ENCODE results near the gene RYR3. TPM values are rescaled to one million over a fixed set of nuclear protein-coding genes. Genes with fewer than 3 reads are reported as not detected.

Gene RYR3
- total and polyA plus RNA-seq, 2 donors (not counting 1 experiment from before 2014, with no cell fraction given): 0.17 TPM; not detected in 1

GRCh38 chr15:33278816-33279612, 31.8 kb upstream of the RYR3 start:
- TF ChIP-seq, protein P1, sequence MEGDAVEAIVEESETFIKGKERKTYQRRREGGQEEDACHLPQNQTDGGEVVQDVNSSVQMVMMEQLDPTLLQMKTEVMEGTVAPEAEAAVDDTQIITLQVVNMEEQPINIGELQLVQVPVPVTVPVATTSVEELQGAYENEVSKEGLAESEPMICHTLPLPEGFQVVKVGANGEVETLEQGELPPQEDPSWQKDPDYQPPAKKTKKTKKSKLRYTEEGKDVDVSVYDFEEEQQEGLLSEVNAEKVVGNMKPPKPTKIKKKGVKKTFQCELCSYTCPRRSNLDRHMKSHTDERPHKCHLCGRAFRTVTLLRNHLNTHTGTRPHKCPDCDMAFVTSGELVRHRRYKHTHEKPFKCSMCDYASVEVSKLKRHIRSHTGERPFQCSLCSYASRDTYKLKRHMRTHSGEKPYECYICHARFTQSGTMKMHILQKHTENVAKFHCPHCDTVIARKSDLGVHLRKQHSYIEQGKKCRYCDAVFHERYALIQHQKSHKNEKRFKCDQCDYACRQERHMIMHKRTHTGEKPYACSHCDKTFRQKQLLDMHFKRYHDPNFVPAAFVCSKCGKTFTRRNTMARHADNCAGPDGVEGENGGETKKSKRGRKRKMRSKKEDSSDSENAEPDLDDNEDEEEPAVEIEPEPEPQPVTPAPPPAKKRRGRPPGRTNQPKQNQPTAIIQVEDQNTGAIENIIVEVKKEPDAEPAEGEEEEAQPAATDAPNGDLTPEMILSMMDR (conservative IDR thresholded peaks at IDR 0.05 in 1 of 2, IDR thresholded peaks at IDR 0.05 in 1 of 2; ENCODE audit: low read depth in 1 of 2, low read length in 2 of 2): peak in 1 of 2 donors; percentile 44
- no peak for TF ChIP-seq EZH2 (IDR thresholded peaks at IDR 0.05; ENCODE audit: low read length, missing control alignments)
- DNase-seq (ENCODE audit: low read depth in 2 of 2): peak; percentile 88 to 90
- Histone ChIP-seq H3K79me2 (ENCODE audit: control insufficient read depth, insufficient read depth, low read length) (no peaks in the 10 kb centered on the region), H3K36me3 (ENCODE audit: control insufficient read depth, insufficient read depth, low read length) (no peaks in the 10 kb centered on the region), H3K4me1 (ENCODE audit: control insufficient read depth, extremely low read depth, insufficient read depth, low read length) (no peaks in the 10 kb centered on the region), H3K4me3 (replicated peaks in 1 of 4; ENCODE audit: control extremely low read depth in 1 of 4, insufficient read depth in 1 of 4, low read depth in 3 of 4, low read length in 4 of 4) (no peak overlapping the region), H3K27ac (ENCODE audit: insufficient read depth, low read length) (no peak overlapping the region), H2AFZ (ENCODE audit: low read length) (no peak overlapping the region), H4K20me1 (ENCODE audit: control insufficient read depth, extremely low read depth, insufficient read depth, low read length) (no peaks in the 10 kb centered on the region), H3K9ac (ENCODE audit: insufficient read depth, low read length) (no peak overlapping the region), H3K4me2 (ENCODE audit: extremely low read depth, insufficient read depth, low read length) (no peak overlapping the region), H3K27me3 (ENCODE audit: control insufficient read depth, insufficient read depth, low read length) (no peaks in the 10 kb centered on the region), H3K9me3 (ENCODE audit: control insufficient read depth, insufficient read depth, low read depth, low read length) (no peaks in the 10 kb centered on the region)

- Histone ChIP-seq H3K4me3 (replicated peaks in 1 of 4; ENCODE audit: control extremely low read depth in 1 of 4, insufficient read depth in 1 of 4, low read depth in 3 of 4, low read length in 4 of 4) (no peak overlapping the region), H3K4me2 (ENCODE audit: extremely low read depth, insufficient read depth, low read length) (no peak overlapping the region), H4K20me1 (ENCODE audit: control insufficient read depth, extremely low read depth, insufficient read depth, low read length) (no peaks in the 10 kb centered on the region), H3K4me1 (ENCODE audit: control insufficient read depth, extremely low read depth, insufficient read depth, low read length) (no peaks in the 10 kb centered on the region), H3K27me3 (ENCODE audit: control insufficient read depth, insufficient read depth, low read length) (no peaks in the 10 kb centered on the region), H3K9me3 (ENCODE audit: control insufficient read depth, insufficient read depth, low read depth, low read length) (no peaks in the 10 kb centered on the region), H3K27ac (ENCODE audit: insufficient read depth, low read length) (no peak overlapping the region), H3K9ac (ENCODE audit: insufficient read depth, low read length) (no peak overlapping the region), H3K36me3 (ENCODE audit: control insufficient read depth, insufficient read depth, low read length) (no peaks in the 10 kb centered on the region), H2AFZ (ENCODE audit: low read length) (no peak overlapping the region), H3K79me2 (ENCODE audit: control insufficient read depth, insufficient read depth, low read length) (no peaks in the 10 kb centered on the region)
- DNase-seq (ENCODE audit: low read depth in 2 of 2): peak; percentile 14 to 59
- TF ChIP-seq, protein P1 (conservative IDR thresholded peaks at IDR 0.05 in 1 of 2, IDR thresholded peaks at IDR 0.05 in 1 of 2; ENCODE audit: low read depth in 1 of 2, low read length in 2 of 2): no peak
- no peak for TF ChIP-seq EZH2 (IDR thresholded peaks at IDR 0.05; ENCODE audit: low read length, missing control alignments)
Measured at GRCh38 chr15:33279613-33280205, 31.1 kb upstream of the RYR3 start.

DNA sequence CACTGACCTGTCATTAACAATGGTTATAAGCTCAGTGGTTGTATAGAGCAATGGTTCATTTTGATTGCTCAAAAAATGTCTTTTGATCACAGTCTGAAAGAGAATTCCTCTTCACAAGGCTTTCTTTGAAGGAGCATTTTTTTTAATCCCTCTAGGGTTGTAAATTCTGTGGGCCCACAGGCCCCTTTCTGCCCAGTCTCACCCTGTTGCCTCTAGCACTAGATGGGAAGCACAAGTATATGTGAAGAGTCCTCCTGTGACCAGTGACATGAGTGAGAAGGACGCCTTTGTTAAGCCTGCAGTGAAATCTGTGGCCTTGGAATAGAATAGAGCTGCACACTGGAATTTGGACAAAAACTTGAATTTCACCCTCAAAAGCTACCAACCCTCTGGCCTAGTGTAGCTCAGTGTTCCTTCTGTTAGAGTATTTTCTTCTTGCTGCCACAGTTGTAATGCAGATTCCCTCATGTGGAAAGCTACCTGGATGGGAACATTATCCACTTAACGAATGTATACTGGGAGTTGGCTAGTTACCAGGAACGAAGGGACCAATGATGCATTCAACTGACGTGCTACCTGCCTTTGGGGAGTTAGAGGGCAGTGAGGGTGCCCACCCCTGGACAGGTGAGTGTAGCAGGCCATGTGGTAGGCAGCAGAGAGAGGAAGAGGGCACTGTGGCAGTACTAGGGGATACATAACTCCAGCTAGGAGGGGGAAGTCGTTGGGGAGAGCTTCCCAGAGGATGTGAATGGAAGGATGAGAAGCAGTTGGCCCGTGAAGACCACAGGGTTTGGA, 28.3 kb upstream of the RYR3 start:
- no peaks in the 10 kb centered on the region for H4K20me1 ChIP-seq (ENCODE audit: control insufficient read depth, extremely low read depth, insufficient read depth, low read length)
- DNase-seq (ENCODE audit: low read depth in 2 of 2): no peak
- H3K79me2 ChIP-seq (ENCODE audit: control insufficient read depth, insufficient read depth, low read length): no peaks in the 10 kb centered on the region
- no peak overlapping the region for H2AFZ ChIP-seq (ENCODE audit: low read length)
- H3K36me3 ChIP-seq (ENCODE audit: control insufficient read depth, insufficient read depth, low read length): no peaks in the 10 kb centered on the region
- H3K9me3 ChIP-seq (ENCODE audit: control insufficient read depth, insufficient read depth, low read depth, low read length): no peaks in the 10 kb centered on the region
- no peak overlapping the region for H3K4me3 ChIP-seq (replicated peaks in 1 of 4; ENCODE audit: control extremely low read depth in 1 of 4, insufficient read depth in 1 of 4, low read depth in 3 of 4, low read length in 4 of 4)
- no peak overlapping the region for H3K27ac ChIP-seq (ENCODE audit: insufficient read depth, low read length)
- H3K4me1 ChIP-seq (ENCODE audit: control insufficient read depth, extremely low read depth, insufficient read depth, low read length): no peaks in the 10 kb centered on the region
- H3K4me2 ChIP-seq (ENCODE audit: extremely low read depth, insufficient read depth, low read length): no peak overlapping the region
- H3K27me3 ChIP-seq (ENCODE audit: control insufficient read depth, insufficient read depth, low read length): no peaks in the 10 kb centered on the region
- no peak overlapping the region for H3K9ac ChIP-seq (ENCODE audit: insufficient read depth, low read length)
- no peak for TF ChIP-seq EZH2 (IDR thresholded peaks at IDR 0.05; ENCODE audit: low read length, missing control alignments)
- TF ChIP-seq, protein P1 (conservative IDR thresholded peaks at IDR 0.05 in 1 of 2, IDR thresholded peaks at IDR 0.05 in 1 of 2; ENCODE audit: low read depth in 1 of 2, low read length in 2 of 2): no peak
